Adrenal gland (tissue), 5 donors: ENCODE measurements around the gene SCO1.

Experiments used
- CTCF ChIP-seq, 6 experiments: fragments of 450-650 bp in 4 of 6; fragments of 200-600 bp in 2 of 6; sonication (generic) in 1 of 6; IDR thresholded peaks; 1 replicate in 5 of 6; 2 replicates in 1 of 6; pipeline versions ENCODE4 v1.5.1 to v1.8.0; 2016 to 2021; ENCODE audit warnings: antibody characterized with exemption in 6 of 6, mild to moderate bottlenecking in 2 of 6, moderate library complexity in 1 of 6
- POLR2A ChIP-seq, 2 donors: fragments of 450-650 bp; IDR thresholded peaks; one replicate each; pipeline ENCODE4 v1.6.1; 2017; ENCODE audit warnings: antibody characterized with exemption in 2 of 2, mild to moderate bottlenecking in 2 of 2, moderate library complexity in 1 of 2
- donor health status: DM: no; HTN: no; CAD: no.

GRCh38 chr17:10624969-10625368 is 72.4 kb downstream of the SCO1 start:
- TF ChIP-seq POLR2A (IDR thresholded peaks at IDR 0.05) (no peak), CTCF (IDR thresholded peaks at IDR 0.05) (no peak)
